ENCODE results near the gene CHRNE. TPM values are rescaled to one million over a fixed set of nuclear protein-coding genes. Genes with fewer than 3 reads are reported as not detected.

Gene CHRNE
- total and polyA plus RNA-seq, 2 of the 13 experiments (the other 11 are each of a cell fraction or from before 2014, with no cell fraction given) = 0.53 to 0.59 TPM

GRCh38 chr17:4945176-4945943 is 42.5 kb upstream of the CHRNE start (continued):
- TF ChIP-seq HMGXB3 (CRISPR knock-in tag; IDR thresholded peaks at IDR 0.05; ENCODE audit: borderline replicate concordance) = 0 out of 2 replicates have a peak, but pooled peaks have one; percentile 18
- peak; percentile 40 for TF ChIP-seq PATZ1 (CRISPR knock-in tag; IDR thresholded peaks at IDR 0.05)
- TF ChIP-seq ASH2L (IDR thresholded peaks at IDR 0.05; ENCODE audit: insufficient read length, low read depth, low read length) = no peak
- no peak for TF ChIP-seq IRX3 (CRISPR knock-in tag; IDR thresholded peaks at IDR 0.05; ENCODE audit: borderline replicate concordance, low read depth)
- peak; percentile 71 for TF ChIP-seq FOSL1 (CRISPR knock-in tag; IDR thresholded peaks at IDR 0.05; ENCODE audit: borderline replicate concordance)
- TF ChIP-seq ZSCAN20 (CRISPR knock-in tag; IDR thresholded peaks at IDR 0.05; ENCODE audit: borderline replicate concordance) = no peak
- 0 out of 2 replicates have a peak, but pooled peaks have one; percentile 33 for TF ChIP-seq RFXAP (CRISPR knock-in tag; IDR thresholded peaks at IDR 0.05; ENCODE audit: borderline replicate concordance)
- 0 out of 2 replicates have a peak, but pooled peaks have one; percentile 40 for TF ChIP-seq SALL2 (CRISPR knock-in tag; IDR thresholded peaks at IDR 0.05)
- no peak for TF ChIP-seq ZFP36L2 (CRISPR knock-in tag; IDR thresholded peaks at IDR 0.05)
- TF ChIP-seq CEBPG (CRISPR knock-in tag; IDR thresholded peaks at IDR 0.05) = no peak; the same call in 1 of the 2 replicates
- TF ChIP-seq ATF7 (IDR thresholded peaks at IDR 0.05) = no peak
- TF ChIP-seq ATF7 (CRISPR knock-in tag; IDR thresholded peaks at IDR 0.05) = no peak
- no peak for TF ChIP-seq DRAP1 (CRISPR knock-in tag; IDR thresholded peaks at IDR 0.05)
- no peak for TF ChIP-seq ZNF740 (CRISPR knock-in tag; IDR thresholded peaks at IDR 0.05)
- peak; percentile 73; the same call in 1 of the 2 replicates for TF ChIP-seq JUND (CRISPR knock-in tag; IDR thresholded peaks at IDR 0.05)
- peak; percentile 11; the same call in 1 of the 2 replicates for TF ChIP-seq SIX4 (CRISPR knock-in tag; IDR thresholded peaks at IDR 0.05)
- TF ChIP-seq SAP130 (CRISPR knock-in tag; IDR thresholded peaks at IDR 0.05; ENCODE audit: low read depth) = peak; percentile 61
- no peak for TF ChIP-seq STAG1 (CRISPR knock-in tag; IDR thresholded peaks at IDR 0.05)
- TF ChIP-seq ARID2 (CRISPR knock-in tag; IDR thresholded peaks at IDR 0.05; ENCODE audit: borderline replicate concordance) = peak; percentile 46; the same call in 1 of the 2 replicates
- TF ChIP-seq ZNF24 (IDR thresholded peaks at IDR 0.05) = no peak
- no peak for TF ChIP-seq NR2F6 (IDR thresholded peaks at IDR 0.05)
- 0 out of 2 replicates have a peak, but pooled peaks have one; percentile 15 for TF ChIP-seq NR2F6 (CRISPR knock-in tag; IDR thresholded peaks at IDR 0.05)
- TF ChIP-seq FOSL2 (CRISPR knock-in tag; IDR thresholded peaks at IDR 0.05) = peak; percentile 97
- no peak for TF ChIP-seq HOXA5 (CRISPR knock-in tag; IDR thresholded peaks at IDR 0.05)
- no peak for TF ChIP-seq TRIM24 (CRISPR knock-in tag; IDR thresholded peaks at IDR 0.05)
- peak; percentile 44; the same call in 1 of the 2 replicates for TF ChIP-seq ZFY (CRISPR knock-in tag; IDR thresholded peaks at IDR 0.05)
